ENCODE data around the gene CTIF.

Gene CTIF

GRCh38 chr18:48806551-48807261, 267.9 kb downstream of the CTIF start:
- peaks cover 30% of the 10 kb centered on the region for H3K4me1 ChIP-seq (ENCODE audit: low read length)
- peaks cover 9% of the 10 kb centered on the region for H3F3A ChIP-seq (ENCODE audit: insufficient read depth, low read length)
- H3K27me3 ChIP-seq (replicated peaks; ENCODE audit: insufficient read depth, low read length), result no peaks in the 10 kb centered on the region
- no peaks in the 10 kb centered on the region for H3K36me3 ChIP-seq (replicated peaks; ENCODE audit: insufficient read depth, low read length)
- peak; percentile 76 for DNase-seq
- H3K9me3 ChIP-seq (replicated peaks; ENCODE audit: insufficient read depth, low read length), result no peaks in the 10 kb centered on the region
- H2AFZ ChIP-seq (ENCODE audit: low read length), result peak overlapping the region; percentile 56; the same call in 1 of the 2 replicates
- H4K20me1 ChIP-seq (ENCODE audit: insufficient read depth, low read length), result no peaks in the 10 kb centered on the region
- H3K9me2 ChIP-seq (replicated peaks; ENCODE audit: insufficient read depth, low read length), result no peaks in the 10 kb centered on the region
- TF ChIP-seq CTCF (IDR thresholded peaks at IDR 0.05; ENCODE audit: low read length) (no peak), EZH2 (optimal IDR thresholded peaks at IDR 0.05; ENCODE audit: low read depth, low read length) (no peak), EZH2phosphoT487 (IDR thresholded peaks at IDR 0.05; ENCODE audit: low read length) (no peak)
- H3K9ac ChIP-seq (ENCODE audit: low read length), result no peak overlapping the region
- H3K4me3 ChIP-seq (ENCODE audit: low read length), result no peak overlapping the region
- no peaks in the 10 kb centered on the region for H3K79me2 ChIP-seq (ENCODE audit: low read length)
- peak overlapping the region; percentile 32; the same call in 1 of the 2 replicates for H3K4me2 ChIP-seq (ENCODE audit: low read depth, low read length)
- peak overlapping the region; percentile 35; the same call in 1 of the 2 replicates for H3K27ac ChIP-seq (ENCODE audit: low read length)

- Histone ChIP-seq H3K27ac (ENCODE audit: low read length) (no peak overlapping the region), H3K27me3 (replicated peaks; ENCODE audit: insufficient read depth, low read length) (no peaks in the 10 kb centered on the region), H3K9me2 (replicated peaks; ENCODE audit: insufficient read depth, low read length) (no peaks in the 10 kb centered on the region), H3K9me3 (replicated peaks; ENCODE audit: insufficient read depth, low read length) (no peaks in the 10 kb centered on the region), H3K4me1 (ENCODE audit: low read length) (peaks cover 17% of the 10 kb centered on the region), H3K4me2 (ENCODE audit: low read depth, low read length) (no peak overlapping the region), H3K9ac (ENCODE audit: low read length) (no peak overlapping the region), H2AFZ (ENCODE audit: low read length) (no peak overlapping the region), H3K4me3 (ENCODE audit: low read length) (no peak overlapping the region), H3K79me2 (ENCODE audit: low read length) (no peaks in the 10 kb centered on the region), H4K20me1 (ENCODE audit: insufficient read depth, low read length) (no peaks in the 10 kb centered on the region), H3K36me3 (replicated peaks; ENCODE audit: insufficient read depth, low read length) (no peaks in the 10 kb centered on the region), H3F3A (ENCODE audit: insufficient read depth, low read length) (peaks cover 8% of the 10 kb centered on the region; the same call in 1 of the 2 replicates)
- TF ChIP-seq EZH2phosphoT487 (IDR thresholded peaks at IDR 0.05; ENCODE audit: low read length) (no peak), EZH2 (optimal IDR thresholded peaks at IDR 0.05; ENCODE audit: low read depth, low read length) (no peak), CTCF (IDR thresholded peaks at IDR 0.05; ENCODE audit: low read length) (no peak)
- DNase-seq, result no peak
Observed at GRCh38 chr18:48808476-48808875, 269.6 kb downstream of the CTIF start.

GRCh38 chr18:48809365-48809764, 270.5 kb downstream of the CTIF start:
- H3F3A ChIP-seq (ENCODE audit: insufficient read depth, low read length), result peaks cover 8% of the 10 kb centered on the region; the same call in 1 of the 2 replicates
- no peaks in the 10 kb centered on the region for H3K9me3 ChIP-seq (replicated peaks; ENCODE audit: insufficient read depth, low read length)
- H3K4me2 ChIP-seq (ENCODE audit: low read depth, low read length), result no peak overlapping the region
- H3K36me3 ChIP-seq (replicated peaks; ENCODE audit: insufficient read depth, low read length), result no peaks in the 10 kb centered on the region
- peaks cover 17% of the 10 kb centered on the region for H3K4me1 ChIP-seq (ENCODE audit: low read length)
- no peak for DNase-seq
- no peak overlapping the region for H3K4me3 ChIP-seq (ENCODE audit: low read length)
- H3K27me3 ChIP-seq (replicated peaks; ENCODE audit: insufficient read depth, low read length), result no peaks in the 10 kb centered on the region
- no peak overlapping the region for H3K27ac ChIP-seq (ENCODE audit: low read length)
- no peaks in the 10 kb centered on the region for H4K20me1 ChIP-seq (ENCODE audit: insufficient read depth, low read length)
- no peaks in the 10 kb centered on the region for H3K9me2 ChIP-seq (replicated peaks; ENCODE audit: insufficient read depth, low read length)
- H3K9ac ChIP-seq (ENCODE audit: low read length), result no peak overlapping the region
- no peak overlapping the region for H2AFZ ChIP-seq (ENCODE audit: low read length)
- TF ChIP-seq EZH2 (optimal IDR thresholded peaks at IDR 0.05; ENCODE audit: low read depth, low read length), result no peak
- TF ChIP-seq CTCF (IDR thresholded peaks at IDR 0.05; ENCODE audit: low read length), result no peak
- no peak for TF ChIP-seq EZH2phosphoT487 (IDR thresholded peaks at IDR 0.05; ENCODE audit: low read length)
- no peaks in the 10 kb centered on the region for H3K79me2 ChIP-seq (ENCODE audit: low read length)

Measured in MM.1S (cell line).